GM03348 (cell line): Measurements from ENCODE around the gene MGAT3.
"Not testable (repeated sequence)": the region's sequence is repeated elsewhere in the genome, so short reads cannot be mapped to it uniquely, and the experiment has no call there.

Experiments
- DNase-seq: peaks from one replicate; pipeline ENCODE4 v3.0.0; 2012; ENCODE audit warnings: low spot score

The MGAT3 gene

DNA sequence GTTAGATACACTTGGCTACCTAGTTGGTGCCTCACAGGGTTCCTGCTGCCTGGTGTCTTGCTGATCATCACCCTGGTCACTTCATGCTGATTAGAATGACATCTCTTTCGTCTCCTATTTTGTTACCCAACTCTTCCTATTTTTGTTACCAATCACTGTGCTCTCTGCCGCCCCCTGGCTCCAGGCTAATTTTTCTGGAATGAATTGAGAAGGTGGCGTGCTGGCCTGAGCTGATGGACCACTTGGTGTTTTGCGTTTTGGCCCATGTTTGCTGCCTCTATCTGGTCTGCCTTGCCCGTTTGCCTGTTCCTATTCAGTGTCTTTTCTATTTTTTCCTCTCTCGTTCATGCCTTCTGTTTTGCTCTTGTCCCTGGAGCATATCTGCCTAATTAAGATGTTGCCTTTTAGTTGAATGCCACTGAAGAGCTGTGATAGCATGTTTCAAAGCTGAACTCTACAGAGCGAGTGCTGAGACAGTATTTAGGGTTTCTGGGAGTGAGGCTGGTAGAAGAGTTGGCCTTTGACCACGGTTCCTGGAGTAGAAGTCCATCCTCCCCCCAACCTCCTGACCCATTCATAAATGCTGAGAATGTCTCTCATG, 57.7 kb downstream of the MGAT3 start:
- DNase-seq, result peak; percentile 63

DNA sequence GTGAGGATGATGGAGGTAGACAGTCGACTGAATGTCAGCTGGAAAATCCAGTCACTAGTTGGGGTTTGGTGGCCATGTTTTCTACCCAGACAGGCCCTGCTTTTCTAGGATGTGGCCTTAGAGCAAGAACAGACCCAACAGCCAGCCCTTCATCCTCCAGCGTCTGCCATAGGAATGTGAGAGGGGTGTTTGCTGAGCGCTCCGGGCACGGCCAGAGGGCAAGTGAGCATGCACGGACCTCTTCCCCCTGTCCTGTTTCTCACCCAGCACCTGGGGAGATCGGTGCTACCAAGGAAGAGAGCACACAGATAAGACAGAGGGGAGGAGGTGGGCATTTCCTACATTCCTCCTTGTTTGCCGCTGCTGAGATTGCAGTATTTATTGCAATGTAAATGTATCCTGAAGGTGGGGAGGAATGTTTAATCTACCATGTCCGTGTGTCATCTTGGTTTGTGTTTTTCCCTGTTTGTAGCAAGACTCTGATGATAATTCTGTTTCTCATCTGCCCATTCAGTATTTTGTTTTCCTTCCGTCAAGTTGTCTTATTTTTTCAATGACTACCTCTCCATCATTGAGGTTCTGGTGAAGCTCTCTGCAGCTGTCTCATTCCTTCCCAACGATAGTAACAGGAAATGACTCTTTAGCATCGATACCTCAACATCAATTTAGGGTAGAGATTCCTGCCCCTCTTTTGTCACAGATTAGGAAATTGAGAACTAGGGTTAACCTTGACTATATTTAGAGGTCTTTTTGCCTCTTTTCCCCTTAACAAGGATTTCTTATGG, 58.6 kb downstream of the MGAT3 start:
- DNase-seq, result no peak

DNA sequence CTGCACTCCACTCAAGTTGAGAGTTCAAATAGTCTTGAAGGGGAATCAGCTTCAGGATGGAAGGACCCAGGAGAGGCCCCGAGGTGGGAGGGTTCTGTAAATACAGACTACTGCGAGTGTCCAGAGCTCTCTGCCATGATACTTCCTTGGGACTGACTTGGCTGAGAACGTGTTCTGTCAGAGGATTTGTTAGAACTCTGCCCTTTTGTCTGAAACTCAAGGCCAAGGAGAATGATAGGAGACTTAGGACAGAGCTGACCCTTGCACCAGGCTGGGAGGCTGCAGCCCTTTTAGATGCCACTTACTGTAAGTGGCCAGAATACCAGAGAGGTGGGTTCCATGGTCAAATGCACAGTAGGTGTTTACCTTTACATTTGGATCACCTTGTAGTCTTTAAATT, 60.7 kb downstream of the MGAT3 start:
- no peak for DNase-seq

DNA sequence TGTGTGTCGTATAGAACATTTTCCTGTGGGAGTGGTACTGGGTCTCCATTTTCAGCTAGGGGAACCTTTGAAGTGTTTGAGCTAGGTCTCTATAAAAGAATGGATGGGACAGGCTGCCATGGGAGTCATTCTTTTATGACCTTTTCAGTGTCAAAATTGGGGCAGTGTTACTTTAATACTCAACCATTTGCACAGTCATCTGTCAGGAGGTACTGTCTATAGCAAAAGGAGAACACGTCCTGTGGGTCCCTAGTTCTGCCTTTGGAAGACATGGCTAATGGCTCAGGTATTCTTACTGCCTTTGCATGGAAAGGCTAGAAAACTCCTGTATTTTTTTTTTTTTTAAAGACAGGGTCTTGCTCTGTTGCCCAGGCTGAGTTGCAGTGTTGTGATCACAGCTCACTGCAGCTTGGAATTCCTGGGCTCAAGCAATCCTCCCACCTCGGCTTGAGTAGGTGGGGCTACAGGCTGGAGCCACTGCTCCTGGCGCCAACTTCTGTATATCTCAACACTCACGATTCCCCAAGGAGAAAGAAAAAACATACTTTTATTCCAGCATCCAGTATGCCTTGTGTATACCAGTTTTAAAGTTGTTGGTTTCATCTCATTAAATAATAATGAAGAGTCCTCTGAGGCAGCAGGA, 61.5 kb downstream of the MGAT3 start:
- no peak for DNase-seq

DNA sequence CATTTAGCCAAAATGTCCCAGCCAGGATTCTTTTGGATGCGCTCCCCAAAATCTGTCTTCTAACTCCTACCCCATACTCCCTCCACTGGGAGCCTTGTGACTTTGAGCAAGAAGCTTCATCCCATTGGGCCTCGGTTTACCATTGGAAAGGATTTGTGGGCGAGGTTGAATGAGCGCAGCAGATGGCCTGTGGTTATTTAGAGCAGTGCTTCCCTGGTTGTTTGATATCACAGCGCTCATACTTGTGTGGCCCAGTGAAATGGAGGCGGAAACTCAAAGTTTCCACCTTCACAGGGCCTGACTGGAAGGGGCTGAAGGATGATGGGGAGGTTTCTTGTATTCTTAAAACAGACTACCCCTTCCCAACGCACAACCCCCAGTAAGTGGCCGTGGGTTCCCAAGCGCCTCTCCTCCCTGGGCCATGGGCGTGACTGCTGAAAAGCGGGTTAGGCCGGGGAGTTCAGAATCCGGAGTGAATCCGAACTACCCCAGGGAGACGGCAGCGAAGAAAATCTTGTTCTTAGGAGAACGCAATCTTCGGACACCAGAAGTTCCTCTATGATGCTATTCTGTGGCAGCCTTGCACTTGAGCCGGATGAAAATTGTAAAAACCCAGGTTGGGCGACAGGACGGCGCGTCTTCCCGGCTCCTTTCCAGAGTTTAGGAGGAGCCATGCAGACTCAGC, 62.3 kb downstream of the MGAT3 start:
- DNase-seq, result peak; percentile 58

DNA sequence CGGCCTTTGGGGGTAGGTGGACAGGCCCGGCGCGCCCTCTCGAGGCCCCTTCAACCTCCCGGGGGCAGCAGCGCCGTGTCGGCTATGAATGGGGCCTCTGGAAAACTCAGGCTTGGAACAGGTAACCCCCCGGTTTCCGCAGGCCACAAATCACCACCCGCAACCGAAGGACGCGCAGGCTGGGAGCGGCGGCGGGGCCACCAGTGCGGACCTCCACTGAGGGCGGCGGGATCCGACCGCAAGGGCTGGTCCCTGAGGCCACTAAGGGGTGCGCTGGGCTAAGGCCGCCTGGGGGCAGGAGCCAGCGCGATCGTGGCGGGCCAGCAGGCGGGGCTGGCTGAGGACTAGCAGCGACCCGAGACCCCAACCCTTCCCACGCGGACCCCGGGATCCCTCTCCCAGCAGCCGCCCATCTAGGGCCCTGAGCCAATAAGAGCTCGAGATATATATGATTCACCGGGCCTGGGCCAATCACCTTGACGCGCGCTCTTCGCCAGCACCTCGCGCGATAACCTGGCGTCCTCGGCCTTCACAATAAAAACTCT, 62.9 kb downstream of the MGAT3 start:
- DNase-seq, result peak; percentile 97

DNA sequence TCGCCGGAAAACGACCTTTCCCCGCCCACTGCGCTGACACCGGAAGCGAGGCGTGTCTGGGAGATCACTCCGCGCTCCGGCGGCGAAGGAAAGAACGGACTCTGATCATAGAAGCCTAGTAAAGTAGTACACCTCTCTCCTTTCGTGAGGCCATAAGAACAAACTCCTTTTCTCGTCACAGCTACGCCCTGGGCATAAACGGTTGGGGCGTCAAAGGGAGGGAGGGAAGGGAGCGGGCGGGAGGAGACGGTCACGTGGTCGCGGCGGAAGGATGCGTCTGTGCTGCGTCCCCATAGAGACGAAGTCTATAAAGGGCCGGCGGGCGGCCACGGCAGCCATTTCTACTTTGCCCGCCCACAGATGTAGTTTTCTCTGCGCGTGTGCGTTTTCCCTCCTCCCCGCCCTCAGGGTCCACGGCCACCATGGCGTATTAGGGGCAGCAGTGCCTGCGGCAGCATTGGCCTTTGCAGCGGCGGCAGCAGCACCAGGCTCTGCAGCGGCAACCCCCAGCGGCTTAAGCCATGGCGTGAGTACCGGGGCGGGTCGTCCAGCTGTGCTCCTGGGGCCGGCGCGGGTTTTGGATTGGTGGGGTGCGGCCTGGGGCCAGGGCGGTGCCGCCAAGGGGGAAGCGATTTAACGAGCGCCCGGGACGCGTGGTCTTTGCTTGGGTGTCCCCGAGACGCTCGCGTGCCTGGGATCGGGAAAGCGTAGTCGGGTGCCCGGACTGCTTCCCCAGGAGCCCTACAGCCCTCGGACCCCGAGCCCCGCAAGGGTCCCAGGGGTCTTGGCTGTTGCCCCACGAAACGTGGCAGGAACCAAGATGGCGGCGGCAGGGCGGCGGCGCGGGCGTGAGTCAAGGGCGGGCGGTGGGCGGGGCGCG, 63.7 kb downstream of the MGAT3 start, which contains the start of gene ATF4:
ATF4 (plus strand) TSS at position 337 of the 880 bp plus-strand sequence. CDS start 884 bp downstream, outside the sequence.
- DNase-seq, result peak; percentile 88

DNA sequence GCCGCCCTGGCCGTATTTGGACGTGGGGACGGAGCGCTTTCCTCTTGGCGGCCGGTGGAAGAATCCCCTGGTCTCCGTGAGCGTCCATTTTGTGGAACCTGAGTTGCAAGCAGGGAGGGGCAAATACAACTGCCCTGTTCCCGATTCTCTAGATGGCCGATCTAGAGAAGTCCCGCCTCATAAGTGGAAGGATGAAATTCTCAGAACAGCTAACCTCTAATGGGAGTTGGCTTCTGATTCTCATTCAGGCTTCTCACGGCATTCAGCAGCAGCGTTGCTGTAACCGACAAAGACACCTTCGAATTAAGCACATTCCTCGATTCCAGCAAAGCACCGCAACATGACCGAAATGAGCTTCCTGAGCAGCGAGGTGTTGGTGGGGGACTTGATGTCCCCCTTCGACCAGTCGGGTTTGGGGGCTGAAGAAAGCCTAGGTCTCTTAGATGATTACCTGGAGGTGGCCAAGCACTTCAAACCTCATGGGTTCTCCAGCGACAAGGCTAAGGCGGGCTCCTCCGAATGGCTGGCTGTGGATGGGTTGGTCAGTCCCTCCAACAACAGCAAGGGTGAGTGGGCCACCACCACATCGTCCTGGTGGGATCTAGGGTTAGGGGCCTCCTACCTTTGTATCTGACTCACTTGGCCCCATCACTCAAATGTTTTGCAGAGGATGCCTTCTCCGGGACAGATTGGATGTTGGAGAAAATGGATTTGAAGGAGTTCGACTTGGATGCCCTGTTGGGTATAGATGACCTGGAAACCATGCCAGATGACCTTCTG, 64.5 kb downstream of the MGAT3 start:
- not testable (repeated sequence) for DNase-seq

DNA sequence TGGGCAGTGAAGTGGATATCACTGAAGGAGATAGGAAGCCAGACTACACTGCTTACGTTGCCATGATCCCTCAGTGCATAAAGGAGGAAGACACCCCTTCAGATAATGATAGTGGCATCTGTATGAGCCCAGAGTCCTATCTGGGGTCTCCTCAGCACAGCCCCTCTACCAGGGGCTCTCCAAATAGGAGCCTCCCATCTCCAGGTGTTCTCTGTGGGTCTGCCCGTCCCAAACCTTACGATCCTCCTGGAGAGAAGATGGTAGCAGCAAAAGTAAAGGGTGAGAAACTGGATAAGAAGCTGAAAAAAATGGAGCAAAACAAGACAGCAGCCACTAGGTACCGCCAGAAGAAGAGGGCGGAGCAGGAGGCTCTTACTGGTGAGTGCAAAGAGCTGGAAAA, 65.3 kb downstream of the MGAT3 start:
- DNase-seq, result not testable (repeated sequence)

DNA sequence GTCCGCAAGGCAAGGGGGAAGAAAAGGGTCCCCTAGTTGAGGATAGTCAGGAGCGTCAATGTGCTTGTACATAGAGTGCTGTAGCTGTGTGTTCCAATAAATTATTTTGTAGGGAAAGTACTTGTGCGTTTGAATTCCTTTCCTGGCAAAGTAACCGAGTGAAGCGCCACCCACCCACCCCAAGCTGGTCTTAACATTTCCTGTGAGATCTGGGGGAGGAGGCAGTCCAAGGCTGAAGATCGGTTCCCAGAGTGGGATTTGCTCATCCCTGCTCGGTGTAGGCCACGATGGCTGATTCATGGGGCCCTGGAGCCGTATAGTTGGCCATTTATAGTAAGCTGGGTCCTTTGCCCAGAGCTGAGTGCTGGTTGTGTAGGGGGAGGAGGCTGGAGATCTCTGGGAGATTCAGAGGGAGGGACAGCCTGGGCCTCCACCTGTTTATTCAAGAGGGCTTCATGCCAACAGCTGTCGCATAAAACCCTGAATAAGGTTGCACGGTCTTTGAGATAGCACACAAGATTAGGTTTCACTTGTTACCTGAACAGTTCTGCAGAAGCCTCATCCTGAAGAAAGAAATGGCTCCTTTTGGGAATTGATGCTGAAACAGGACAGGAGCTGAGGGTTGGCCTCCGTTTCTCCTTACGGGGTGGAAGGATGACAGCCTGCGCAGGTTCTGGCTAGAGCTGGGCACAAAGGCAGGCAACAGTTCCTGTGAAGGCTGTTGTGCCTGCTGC, 65.9 kb downstream of the MGAT3 start:
- peak; percentile 59 for DNase-seq

DNA sequence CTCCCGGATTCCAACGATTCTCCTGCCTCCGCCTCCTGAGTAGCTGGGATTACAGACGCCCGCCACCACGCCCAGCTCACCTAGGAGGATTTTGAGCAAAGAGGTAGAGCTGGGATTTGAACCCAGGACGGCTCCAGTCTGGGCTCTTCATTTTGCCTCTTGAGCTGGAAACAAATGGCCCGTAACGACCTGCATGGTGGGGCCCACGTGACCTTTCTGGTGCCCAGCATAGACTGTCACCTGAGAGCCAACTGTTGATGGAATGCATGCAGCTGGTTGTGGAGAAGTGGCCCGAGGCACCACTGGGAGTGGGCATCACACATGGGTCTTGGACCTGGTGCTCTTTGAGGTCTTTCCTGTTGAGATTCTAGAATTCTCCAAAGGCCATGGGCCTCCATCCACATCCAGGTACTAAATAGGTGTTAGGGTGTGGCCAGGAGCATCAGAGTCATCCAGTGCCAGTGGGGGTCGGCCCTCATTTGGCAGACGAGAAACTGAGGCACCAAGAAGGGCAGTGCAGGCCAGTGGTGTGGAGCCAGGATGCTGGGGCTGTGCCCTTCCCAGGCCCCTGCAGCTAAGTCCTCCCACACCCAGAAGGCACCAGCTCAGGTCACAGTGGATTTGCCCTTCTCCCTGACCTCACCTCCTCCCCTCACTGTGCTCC, 67.4 kb downstream of the MGAT3 start:
- DNase-seq, result no peak

DNA sequence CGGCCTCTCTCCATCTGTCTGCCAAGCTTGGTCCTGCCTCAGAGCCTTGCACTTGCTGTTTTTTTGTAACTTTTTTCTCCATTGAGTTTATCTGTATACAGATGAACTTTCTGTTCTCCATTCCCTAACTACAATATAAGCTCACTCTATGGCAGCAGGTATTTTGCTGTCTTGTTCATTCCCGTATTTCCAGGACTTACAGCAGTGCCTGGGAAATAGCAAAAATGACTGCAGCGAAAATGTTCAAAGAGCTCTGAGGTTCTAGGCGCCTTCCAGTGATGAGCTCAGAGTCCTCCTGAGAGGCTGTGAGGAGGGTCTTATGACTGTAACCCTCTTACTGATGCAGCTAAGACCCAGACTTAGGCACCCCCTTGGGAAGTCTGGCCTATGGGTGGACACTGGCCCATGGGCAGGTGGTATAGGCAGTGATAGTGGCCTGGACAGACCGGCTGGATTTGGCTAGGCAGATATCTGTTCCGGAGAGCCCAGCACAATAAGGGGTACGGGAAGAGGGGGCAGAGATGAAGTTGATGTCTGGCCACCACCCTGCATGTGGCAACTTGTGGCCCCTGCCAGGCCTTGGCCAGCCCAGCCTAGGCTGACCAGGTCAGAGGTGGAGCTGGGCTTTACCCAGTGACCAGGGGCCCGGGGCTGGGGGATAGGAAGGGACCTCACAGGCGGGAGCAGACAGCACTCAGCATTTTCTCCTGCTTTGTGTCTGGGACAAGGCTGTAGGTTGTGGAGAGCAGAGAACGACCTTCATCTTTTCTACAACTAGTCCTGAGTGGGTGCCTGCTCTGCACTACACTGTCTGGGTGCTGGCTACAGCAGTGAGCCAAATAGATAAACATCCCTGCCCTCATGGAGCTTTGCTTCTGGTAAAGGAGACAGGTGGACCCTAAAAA, 68.2 kb downstream of the MGAT3 start:
- DNase-seq, result no peak

DNA sequence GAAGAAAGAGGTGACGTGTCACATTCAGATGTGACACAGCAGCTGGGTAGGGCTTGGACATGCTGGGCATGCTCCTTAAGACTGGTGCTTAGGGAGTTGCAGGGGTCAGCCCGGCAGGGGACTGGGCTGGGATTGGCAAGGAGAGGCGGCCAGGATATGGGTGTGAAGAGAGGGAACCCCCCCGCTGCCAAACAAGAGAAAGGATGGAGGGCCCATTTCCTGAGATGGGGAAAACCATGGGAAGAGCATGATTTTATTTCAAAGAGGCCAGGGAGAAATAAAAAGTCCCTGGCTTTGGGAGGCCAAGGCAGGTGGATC, 68.8 kb downstream of the MGAT3 start:
- no peak for DNase-seq

DNA sequence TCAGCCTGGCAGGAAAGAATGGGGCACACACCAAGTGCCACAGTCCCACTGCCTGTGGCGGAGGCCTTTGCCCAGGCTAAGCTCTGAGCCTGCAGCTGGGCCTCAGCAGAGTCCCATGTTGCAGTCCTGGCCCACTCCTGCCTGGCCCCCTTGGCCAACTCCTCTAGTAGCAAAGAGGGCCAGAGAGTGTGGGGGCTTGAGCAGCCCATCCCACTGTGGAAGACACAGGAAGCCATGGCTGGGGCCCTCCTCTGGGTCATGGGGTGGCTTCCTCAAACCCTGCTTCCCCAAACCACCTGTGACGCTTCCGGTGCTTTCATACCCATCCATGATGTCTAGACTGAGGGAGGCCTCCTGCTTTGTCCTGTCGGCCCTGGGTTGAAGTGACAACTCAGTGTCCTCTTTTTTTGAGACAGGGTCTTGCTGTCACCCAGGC, 69.9 kb downstream of the MGAT3 start:
- DNase-seq, result no peak

DNA sequence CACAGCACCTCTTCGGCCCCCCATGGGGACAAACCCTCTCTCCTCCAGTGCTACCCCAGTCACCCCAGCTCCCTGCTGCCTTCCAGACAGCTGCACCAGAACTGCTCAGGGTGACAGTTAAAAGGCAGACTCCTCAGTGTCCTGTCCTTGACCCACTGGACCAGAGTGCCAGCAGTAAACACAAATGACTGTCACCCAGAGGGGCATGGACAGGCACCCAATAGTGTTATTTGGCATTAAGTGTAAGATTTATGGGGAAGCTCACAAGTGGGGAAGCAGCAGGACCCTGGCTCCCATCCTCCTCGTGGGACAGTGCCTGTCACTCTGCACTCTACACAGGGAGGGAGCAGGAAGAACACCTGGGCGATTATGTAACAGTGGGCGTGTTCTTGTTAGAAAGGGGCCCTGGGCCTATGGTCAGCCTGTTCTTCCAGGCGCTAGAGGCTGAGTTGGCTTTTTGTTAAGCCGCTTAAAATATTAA, 70.7 kb downstream of the MGAT3 start:
- DNase-seq, result no peak

DNA sequence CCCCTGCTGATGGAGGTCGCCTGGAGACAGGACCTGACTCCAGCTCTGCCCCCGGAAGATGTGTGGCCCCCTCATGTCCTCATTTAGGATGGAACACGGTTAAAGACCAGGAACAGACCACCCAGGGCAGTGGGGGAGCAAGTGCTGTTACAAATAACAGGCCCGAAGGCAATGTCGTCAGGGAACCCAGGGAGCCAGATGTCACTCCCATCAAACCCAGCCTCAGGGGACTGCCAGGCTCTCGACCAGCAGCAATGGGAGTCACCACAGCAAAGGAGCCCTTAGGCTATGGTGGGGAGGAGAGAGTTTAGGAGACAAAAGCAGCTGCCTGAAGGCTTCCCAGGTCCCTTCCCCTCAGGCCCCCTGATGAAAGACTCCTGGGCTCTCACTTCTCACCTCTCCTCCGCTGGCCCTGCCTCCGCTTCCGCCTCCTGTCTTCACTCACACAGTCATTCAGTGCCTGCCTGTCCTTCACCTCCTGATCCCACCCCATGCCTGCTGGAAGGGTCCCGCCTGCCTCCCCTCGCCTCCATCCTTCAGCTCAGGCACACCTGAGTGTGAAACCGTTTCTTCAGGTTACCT, 71.4 kb downstream of the MGAT3 start:
- DNase-seq, result no peak

DNA sequence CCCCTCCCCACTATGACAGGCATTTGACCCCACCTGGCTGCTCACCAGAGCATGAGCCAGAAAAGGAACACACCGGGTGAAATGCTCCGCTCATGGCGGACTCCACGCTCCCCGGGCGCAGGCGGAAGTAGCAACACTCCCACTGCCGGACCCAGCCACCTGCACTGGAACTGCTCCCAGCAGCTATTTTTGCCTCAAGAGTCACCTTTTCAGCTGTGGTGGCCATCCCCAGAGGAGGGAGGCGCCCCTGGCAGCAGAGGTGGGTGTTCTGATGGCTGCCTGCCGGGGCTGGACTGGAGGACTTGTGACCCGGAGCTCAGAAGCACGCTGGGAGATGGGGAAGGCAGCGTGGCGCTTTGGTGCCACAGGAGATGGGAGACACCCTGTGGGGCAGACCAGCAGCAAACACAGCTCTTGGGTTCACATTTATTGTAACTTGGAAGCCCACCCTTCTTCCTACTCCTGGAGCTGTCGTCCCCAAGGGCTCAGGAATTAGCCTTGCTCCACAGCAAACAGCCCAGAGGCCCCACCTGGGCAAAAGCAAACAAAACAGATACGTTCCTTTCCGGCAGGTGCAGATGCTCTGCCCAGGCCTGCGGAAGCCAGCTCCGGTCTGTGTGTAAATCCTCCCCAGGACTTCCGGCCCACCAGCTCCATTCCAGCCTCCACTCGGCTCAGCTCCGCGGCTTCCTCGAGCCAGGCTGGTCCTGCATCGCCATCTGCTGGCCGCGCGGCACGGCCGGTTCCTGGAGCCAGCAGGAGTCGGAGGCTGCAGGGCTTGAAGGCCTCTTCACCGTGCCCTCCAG, 72.1 kb downstream of the MGAT3 start:
- peak; percentile 91 for DNase-seq
